ENCODE results near the gene STAT6.

DNA sequence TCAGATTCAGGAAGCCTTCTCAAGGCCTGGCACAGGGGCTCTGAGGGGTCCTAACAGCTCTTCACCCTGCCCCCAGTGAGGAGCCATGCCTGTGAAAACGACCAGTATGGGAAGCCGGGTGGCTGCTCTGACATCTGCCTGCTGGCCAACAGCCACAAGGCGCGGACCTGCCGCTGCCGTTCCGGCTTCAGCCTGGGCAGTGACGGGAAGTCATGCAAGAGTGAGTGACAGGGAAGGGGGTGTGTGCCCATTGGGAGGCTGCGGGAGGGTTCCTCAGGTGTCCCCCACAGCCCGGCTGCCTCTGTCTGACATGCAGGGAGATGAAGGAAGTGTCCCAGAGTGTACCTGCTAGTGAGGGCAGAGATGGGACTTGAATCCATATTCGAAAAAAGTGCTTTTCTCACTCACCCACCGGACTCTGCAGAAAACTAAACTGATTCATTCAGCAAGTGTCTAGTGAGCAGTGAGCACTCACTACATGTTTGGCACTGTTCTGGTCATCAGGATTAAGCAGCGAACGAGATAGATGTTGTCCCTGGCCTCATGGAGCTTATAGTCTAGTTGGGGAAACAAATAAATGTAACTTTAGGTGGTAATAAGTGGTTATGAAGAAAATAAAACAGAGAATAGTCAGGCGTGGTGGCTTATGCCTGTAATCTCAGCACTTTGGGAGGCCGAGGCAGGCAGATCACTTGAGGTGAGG, 45.7 kb upstream of the STAT6 start:
- TF ChIP-seq EP300 (IDR thresholded peaks at IDR 0.05) = no peak
- TF ChIP-seq, protein P1, sequence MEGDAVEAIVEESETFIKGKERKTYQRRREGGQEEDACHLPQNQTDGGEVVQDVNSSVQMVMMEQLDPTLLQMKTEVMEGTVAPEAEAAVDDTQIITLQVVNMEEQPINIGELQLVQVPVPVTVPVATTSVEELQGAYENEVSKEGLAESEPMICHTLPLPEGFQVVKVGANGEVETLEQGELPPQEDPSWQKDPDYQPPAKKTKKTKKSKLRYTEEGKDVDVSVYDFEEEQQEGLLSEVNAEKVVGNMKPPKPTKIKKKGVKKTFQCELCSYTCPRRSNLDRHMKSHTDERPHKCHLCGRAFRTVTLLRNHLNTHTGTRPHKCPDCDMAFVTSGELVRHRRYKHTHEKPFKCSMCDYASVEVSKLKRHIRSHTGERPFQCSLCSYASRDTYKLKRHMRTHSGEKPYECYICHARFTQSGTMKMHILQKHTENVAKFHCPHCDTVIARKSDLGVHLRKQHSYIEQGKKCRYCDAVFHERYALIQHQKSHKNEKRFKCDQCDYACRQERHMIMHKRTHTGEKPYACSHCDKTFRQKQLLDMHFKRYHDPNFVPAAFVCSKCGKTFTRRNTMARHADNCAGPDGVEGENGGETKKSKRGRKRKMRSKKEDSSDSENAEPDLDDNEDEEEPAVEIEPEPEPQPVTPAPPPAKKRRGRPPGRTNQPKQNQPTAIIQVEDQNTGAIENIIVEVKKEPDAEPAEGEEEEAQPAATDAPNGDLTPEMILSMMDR (IDR thresholded peaks at IDR 0.05) = no peak
- no peak for TF ChIP-seq POLR2A (IDR thresholded peaks at IDR 0.05)
- no peak for TF ChIP-seq POLR2AphosphoS5 (IDR thresholded peaks at IDR 0.05)
